Activated CD4-positive, alpha-beta T cell treated with anti-CD3 and anti-CD28 coated beads, Interleukin-2, amount 50 U/mL, for 48 hours (primary cell): Measurements from ENCODE around the gene NGF.

ENCODE experiments used
- DNase-seq, 2 experiments: peaks; one replicate each; pipeline ENCODE4 v3.0.0-alpha.2; 2020

The NGF gene

DNA sequence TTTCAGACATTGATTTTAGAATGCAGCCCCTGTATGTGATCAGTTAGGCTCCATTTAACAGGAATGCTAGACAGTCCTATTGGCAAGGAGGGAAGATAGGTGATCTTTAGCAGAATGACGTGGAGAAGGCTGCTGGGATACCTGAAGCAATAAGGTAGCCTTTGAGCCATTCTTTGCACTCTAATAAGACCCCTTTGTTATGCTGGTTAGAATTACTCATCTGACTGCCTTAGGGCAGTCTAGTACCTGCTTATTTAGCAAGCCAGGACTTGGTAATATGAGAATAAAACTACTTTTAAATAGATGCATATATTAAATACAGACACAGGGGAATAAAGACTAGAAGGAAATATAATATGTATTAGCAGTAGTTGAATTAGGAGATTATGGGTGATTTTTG, 29.1 kb downstream of the NGF start:
- no peak for DNase-seq

DNA sequence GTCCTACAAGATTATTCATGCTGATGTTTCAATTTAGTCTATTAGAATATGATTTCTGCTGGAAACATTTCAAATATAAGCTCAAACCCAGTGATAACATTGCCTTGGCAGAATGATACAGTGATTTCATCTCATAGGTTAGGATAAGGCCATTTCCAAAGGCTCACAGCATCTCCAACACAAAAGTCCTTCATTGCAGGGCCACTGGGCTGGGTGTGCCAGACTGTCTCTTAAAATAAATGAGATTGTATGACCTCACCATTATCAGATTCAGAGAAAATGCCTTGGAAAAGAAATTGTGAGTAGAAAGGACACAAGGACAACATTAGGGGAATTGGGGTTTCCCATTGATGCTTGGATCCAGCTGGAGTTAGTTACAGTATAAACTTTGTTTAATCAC, 30.4 kb downstream of the NGF start:
- DNase-seq: no peak

DNA sequence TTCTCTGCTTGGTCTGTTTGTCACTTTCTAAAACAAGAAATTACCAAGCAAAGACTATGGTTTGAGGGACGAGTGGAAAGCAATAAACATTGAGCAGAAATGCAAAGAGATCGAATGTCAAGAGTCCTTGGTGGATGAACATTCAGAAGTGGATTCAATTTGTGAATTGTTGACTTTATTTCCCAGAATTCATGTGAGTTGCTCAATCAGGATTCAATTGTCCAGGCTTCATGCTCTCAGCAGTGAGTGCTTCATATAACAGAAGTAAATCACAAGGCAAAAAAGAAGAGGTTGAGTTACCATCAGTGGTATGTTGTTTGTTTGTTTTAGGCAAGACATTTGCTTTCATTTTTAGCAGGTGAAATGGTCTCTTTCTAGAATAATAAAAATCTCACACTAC, 31.9 kb downstream of the NGF start:
- no peak for DNase-seq

DNA sequence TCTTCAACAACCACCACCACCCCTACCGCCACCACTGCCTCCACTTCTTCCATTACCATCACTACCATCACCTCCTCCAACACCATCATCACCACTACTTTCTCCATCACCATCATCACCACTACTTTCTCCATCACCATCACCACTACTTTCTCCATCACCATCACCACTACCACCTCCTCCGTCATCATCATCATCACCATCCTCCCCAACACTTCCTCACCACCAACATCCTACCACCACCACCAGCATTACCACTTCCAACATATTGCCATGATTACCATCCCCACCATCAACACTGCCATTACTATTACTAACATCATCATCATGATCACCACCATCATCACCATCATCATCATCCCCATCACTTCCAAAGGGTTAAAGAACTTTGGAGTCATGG, 34.7 kb downstream of the NGF start:
- no peak for DNase-seq

DNA sequence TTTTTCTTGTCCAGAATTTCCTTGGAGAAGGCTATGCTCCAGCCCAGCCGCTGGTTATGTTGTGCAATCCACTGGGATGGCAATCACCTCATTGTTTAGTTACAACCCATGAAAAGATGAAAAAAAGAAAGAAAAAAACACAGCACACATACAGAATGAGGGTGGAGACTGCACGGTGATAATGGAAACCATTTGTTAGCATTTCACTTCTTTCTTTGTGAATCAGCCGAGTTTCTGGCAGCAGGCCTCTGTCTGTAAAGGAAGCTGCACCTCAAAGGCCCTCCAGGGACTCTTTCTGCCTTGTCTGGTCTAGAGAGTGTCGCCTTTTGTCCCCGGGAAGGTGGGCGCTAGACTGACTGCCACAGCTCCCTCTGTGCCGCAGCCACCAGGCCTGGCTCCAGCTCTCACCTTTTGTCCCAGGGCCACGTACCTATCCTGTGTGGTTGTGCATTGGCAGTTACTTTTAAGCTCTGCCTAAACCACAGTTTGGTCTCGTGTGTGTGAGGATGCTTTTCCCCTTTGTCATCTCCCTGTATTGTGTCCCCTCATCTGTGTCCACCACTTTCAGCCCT, 35.6 kb downstream of the NGF start:
- no peak for DNase-seq

DNA sequence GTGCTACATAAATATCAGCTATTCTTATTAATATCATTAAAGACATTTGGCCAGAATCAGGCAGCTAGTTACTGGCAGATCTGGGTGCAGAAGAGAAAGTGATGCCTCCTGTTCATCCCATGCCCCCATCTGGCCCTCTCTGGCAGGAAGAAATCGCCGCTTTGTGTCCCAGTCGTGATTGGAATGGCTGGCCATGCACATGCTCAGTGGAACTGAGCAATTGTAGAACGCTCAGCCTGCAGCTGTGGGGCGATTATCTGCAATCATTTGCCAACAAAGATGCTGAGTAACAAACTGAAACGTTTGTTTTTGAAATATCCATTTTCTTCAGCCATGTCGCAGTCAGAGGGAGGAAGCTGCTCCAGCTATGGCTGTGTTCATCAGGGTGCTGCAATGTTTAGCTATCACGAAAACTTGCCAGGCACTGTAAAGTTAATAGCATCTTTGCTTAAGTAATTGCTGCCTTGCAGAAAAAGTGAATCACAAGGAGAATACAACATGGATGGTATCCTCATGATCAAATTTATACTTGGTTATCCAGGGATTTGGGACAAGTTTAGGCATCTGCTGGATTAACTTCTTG, 36.5 kb downstream of the NGF start:
- no peak for DNase-seq

DNA sequence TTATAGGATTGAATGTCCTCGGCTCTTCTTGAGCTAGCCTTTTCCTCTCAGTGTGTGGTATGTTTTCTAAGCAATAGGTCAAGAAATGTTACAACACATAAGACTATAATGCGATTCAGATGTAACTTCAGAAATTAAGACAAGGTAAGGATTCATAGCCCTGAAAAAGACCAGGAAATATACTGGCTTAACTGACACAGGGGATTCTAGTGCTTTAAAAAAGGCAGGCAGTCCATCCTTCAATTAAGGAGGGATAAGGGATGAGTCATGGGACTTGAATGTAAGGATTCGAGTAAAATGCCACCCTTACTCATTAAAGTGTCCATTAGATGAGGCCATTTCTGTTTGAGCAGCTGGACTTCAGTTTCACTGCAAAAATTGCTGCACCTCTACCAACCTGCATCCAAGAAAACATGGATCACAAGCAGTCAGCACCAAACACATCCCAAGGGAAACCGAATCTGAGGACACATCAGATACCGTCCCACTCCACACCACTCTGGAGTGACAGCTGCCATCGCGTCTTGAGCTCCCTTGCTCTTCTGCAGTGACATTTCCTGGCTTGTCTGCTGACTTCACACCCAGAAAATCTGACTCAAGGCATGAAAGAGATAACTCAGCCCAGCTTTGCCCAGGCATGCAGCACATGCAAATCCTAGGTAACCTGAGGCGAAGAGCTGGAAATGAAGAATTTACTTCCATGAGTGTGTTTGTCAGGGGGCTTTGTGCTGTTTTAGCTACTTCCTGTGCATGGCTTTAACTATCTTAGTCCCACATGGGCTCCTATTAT, 37.8 kb downstream of the NGF start:
- no peak for DNase-seq

DNA sequence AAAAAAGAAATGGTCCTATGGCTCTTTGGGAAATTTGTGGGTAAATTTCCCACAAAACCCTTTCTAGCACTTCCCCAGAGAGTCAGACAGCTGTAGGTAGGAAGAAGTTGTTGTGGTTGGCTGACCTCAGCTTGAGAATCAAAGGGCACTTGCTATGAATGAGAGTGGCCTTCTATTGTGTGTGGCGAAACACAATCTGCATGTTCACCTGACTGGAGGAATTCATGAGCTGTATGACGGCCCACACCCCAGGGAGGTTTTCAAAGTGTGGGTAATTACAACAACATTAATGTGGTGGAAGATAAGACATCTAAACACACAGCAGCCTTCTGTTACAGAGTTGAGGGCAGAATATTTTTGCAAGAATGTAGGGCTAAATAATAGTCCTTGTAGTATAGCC, 38.8 kb downstream of the NGF start:
- DNase-seq: no peak

DNA sequence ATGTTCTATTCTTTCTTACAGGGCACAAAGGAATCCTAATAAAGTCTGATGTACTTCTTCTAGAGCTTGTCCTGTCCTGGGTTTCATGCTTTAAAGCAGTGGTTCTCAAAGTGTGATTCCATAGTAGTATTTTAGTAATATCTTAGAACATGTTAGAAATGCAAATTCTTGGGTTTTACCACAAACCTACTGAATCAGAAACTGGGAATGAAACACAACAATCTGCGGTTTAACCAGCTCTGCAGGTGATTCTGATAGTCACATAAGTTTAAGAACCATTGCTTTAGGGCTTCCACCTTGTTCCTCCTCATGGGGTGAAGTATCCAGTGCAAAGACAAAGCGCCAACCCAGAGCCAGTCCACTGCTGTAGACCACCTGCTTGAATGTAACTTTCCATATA, 41.1 kb downstream of the NGF start:
- DNase-seq: no peak

DNA sequence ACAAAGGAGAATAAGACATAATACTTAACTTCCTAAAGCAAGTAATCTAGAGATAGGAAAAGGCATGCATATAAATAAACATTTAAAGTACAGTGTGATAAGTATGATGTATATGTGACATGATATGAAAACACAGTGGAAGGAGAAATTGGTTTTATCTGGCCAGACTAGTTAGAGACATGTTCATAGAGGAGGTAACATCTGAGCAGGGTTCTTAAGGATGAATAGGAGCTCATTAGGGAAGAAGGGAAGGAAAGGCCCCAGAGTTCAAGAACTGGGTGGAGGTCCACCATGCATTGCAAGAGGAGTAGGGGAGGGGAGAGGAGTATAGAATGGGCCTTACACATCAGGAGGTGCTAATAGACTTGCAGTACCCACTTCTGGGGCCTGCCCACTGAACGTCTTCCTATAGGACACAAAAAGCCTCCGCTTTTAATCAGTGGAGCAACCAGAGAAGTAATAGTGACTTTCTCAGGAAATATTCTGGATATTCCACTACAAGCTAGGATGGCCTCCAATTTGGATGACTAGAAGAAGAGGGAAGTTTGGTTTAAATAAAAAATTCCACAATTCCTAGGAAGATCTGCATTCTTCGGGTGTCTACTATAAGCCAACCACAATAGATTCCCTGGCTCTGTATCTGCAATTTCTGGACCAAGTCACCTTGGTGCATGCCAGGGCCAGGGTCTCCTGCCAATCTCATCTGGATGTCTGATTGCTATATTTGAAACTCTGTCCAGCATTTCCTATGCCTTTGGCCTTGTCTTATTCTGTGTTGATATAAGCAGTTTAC, 41.9 kb downstream of the NGF start:
- DNase-seq: no peak

DNA sequence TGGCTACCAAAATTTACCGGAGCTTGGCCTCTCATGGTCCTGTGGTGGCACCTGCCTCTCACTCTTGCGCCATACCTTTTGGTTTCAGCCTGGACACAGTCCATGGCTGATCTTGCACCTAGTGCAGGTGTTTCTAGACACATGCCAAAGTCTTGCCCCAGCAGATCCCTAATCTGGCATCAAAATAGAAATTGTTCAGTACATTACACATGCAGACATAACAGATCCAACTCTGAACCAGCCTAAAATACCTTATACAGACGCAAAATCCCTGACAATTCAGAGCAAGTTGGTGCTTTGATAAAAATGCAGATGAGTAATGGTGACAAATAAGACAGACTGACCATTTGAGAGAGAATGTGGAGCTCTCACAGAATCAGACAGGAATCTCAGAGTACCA, 44.1 kb downstream of the NGF start:
- no peak for DNase-seq

DNA sequence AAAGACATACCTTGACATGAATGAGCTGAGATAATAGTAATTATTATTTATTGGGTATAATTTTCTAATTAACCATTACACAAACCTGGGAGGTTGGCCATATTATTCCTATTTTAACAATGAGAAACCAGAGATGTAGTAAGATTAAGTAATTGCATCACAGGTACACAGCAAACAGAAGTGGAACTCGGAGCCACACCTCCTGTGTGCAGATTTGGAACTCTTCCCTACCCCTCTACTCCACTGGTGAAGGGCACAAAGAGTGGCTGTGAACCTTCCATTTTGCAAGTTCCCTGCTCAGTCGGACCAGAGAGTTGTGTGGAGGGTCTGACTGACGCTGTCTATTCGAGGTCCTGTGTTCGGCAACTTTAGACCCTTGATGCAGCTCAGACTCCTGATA, 45.0 kb downstream of the NGF start:
- DNase-seq: no peak

DNA sequence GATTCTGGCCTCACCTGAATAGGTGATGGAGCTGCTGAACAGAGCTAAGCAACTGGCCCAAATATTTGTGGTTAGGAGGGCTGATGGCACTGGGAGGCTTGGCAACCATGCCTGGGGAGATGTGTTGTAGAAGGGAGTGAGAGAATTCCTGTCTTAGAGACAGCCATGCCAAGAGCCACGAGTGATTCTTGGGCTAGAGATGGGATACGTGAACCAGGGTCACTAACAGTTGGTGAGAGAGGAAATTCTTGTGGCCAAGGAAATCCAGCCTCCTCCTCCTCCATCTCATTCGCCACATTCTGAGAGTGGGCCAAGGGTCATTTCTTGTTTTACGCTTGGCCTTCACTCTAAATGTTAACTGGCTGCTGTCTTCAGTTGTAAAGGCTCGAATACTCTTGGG, 46.3 kb downstream of the NGF start:
- DNase-seq: no peak

DNA sequence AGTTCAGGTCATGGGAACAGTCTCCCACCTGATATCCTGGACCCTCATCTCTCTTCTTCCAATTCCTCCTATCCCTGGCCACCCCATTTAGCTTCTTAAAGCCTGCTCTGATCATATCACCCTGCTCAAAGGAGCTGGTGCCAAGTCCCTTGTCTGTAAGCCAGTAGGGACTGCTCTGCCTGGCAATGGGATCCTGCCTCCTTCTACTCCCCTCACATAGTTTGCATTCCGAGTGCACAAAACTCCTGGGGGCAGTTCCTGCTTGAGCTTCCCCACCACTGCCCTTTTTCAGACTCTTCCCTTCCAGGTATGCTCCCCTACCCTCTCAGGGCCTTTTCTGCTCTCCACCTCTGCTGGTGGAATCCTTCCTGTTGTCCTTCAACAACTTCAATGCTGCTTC, 48.1 kb downstream of the NGF start:
- DNase-seq: no peak

DNA sequence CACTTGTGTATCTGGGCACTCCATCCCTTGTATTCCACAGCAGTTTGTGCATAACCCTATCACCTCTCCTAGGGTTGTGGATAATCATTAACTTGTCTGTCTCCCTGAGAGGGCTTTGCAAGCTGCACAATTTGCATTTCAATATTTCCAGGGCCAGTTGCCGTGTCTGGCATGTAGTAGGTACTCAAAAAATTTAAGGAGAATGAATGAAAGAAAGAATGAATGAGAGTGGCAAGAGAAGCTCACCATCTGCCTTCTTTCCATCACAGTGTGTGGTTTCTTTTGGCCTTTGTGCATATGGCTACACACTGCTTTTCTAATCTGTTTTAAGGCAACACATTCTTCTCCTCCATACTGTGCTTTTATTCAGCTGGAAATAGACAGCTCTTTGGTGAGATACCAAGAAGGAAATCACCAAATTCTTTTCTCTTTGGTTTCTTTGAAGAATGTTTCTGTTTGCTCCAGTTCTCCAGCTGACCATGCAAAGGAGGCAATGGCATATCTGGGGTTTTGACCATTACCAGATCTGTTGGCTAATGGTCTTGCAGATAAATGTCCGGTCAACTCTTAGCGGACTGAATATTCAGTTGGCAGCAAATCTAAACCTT, 49.4 kb downstream of the NGF start:
- no peak for DNase-seq

DNA sequence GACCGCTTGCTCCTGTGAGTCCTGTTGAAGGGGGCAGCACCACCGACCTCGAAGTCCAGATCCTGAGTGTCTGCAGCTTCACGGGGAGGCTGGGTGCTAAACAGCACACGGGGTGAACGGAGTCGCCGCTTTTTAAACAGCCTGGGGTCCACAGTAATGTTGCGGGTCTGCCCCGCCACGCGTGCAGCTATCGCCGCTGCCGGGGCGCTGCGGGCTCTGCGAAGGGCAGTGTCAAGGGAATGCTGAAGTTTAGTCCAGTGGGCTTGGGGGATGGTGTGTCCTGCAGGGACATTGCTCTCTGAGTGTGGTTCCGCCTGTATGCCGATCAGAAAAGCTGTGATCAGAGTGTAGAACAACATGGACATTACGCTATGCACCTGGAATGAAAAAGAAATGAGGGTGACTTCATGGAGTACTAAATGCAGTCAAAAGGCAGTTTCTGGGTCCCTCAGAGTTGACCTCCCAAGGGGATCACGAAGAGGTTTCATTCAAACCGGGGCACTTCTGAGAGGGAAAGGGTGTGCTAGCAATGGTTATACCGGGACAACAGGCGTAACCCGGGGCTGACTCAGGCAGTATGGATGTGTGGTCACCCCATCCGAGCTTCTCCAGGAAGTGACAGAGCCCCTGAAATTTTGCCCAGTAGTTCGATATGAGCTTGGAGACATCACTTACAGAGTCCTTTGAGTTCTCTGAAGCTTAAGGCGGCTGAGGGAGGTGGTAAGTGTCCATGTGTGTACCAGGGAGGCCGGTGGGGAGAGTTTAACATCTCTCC, 51.4 kb downstream of the NGF start:
- DNase-seq: no peak

DNA sequence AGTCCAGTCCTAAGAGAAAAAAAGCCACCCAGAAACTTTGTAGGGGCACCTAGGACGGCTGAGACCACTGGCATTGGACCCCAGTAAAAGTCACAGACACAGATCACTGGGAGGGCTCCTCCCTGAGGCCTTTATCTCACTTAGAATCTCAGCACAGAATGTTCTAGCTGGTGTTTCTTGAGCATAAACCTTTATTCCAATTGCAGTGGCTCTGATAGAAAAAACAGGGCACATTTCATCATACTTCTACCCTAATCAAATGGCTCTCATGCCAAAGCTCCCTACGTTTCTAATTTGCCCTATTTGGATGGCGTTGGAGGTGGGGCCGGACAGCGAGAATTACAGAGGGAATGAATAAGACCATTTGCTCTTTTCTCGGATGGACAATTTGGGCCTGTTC, 53.8 kb downstream of the NGF start:
- DNase-seq: no peak

DNA sequence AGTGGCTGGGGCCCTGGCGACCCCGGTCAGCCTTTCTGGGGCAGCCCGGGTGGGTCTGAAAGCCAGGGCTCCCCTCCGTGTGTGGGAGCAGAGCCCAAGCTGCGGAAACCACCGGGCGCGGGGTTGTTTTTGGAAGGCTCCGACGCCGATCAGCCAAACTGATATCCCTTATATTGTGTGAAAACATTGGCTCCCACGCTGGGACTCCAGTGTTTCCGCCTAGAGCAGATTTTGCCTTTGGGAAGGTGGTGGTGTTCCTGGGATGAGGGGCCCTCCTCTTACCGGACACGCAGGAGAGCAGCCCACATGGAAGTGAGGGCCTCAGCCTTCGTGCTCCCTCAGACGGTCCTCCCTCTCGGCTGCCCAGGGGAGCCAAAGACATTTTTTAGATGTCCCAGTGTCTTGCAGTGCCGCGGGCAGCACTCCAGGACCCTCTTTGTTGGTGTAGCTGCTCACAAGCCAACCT, 54.3 kb downstream of the NGF start:
- no peak for DNase-seq

DNA sequence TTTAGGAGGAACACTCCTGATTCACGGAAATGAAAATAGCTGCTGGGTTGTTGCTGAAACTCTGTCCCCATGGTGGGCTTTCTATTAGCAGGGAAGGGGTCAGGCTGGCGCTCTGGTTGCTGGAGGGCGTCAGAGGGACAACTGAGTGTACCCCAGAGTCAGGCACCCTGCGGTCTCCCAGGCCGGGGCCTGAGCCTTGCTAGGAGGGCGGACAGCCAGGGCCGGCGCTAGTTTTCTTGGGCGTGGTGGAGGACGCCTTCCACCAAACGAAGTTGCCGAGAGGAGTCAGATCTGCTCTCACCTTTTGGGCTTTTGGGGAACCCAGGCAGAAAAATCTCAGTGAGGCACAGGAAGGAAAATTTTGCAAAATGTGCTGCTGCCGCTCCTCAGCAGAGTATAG, 54.8 kb downstream of the NGF start:
- no peak for DNase-seq

DNA sequence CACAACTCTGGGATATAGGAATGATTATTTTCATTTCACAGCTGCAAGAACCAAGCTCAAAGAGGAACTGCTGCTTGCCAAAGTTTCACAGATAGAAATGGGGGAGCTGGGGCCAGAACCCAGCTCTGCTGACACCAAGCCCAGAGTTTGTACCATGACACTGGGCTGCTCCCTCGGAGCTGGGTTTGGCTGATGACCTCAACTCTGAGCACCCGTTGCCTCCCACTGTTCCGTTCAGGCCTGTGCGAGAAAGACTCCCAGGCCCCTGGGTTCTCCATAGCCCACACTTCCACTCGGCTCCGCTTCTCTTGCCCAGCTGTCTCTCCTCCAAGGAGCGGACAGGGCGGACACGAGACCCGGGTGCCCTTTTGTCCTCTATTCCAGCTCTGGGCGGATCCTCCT, 55.2 kb downstream of the NGF start:
- DNase-seq: no peak

DNA sequence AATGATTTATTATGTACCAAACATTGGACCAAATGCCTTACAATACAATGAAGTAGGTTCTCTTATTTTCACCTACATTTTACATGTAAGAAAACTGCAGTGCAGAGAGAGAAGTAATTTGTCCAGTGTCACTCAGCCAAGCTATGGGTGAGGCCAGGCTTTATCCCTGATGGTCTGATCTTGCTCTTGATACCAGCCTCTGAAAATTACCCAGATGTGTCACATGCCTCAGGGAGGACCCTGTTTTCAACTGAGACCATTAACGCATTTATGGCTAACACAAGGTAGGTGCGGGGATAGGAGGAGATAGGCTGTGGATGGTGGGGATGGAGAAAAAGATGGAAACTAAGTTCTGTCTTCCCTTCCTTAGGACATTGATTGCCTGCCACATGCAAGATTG, 56.9 kb downstream of the NGF start:
- DNase-seq: no peak

DNA sequence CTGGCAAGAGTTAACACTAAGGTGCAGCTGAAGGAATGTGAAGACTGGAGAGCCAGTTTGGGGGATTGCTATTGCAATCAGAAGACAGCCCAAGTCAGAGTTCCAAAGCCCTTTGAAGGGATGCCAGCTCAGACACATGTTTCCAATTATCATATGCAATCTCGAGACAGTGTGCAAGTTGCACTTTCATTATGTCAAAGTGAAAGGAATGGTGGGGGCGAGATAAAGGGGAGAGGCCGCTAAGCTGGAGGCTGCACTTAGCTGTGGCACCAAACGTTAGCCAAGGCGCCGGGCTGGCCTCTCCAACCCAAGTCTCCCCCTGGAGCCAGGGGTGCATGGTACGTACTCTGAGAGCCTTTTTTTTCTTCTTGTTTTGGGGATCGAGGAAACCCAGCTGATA, 58.0 kb downstream of the NGF start:
- no peak for DNase-seq

DNA sequence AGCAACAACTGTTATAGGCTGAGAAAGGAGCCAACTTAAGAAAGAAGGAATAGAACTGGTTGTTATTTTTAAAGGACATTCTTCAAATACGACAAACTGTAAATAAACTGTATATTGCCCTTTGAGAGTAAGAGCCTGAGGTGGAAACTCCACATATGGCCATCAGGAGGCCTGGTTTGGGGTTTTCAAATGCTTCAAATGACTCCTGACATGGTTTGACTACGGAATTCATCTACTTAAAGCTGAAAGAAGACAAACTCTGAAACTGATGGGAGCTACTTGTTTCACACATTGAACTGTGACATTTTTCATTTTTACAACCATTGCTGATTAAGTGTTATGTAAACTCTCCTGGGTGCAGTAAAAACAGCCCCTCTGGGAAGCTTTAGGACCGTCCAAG, 59.8 kb downstream of the NGF start:
- DNase-seq: no peak
